ENCODE results near the gene ELMO1.

The ELMO1 gene

DNA sequence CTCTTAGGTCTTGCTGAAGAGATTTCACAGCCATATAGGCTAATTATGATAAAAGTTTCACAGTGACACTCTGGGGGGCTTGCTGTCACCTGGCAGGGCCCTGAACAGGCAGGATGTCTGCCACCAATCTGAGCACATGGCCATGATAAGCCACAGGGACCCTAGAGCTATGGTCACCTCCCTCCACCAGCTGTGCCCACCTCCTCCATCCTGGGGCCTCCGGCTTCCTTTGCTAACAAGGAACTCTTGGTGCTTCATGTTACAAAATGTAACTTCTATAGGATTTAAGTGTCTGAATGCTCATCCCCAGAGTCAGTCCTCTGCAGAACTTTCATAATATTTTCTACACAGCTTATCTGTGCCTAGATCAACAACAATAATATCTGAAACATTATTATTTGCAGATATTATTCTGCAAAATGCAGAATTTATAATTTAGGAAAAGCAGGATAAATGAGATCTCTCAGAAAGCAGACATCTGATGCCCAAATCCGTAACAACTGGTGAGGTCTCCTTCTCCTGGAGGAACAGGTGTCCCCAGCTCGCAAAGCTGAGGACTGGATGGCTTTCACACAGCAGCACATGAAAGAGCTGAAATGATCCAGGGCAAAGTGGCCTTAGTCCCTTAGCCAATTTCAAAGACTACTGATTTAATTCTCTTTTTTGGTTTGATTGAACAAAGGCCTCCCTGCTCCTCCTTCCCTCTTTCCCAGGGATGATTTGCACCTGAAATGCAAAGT lies 437.3 kb downstream of the ELMO1 start:
- DNase-seq, result no peak
- TF ChIP-seq GATA1 (IDR thresholded peaks at IDR 0.05; ENCODE audit: low read depth, low read length) (no peak), POLR2A (IDR thresholded peaks at IDR 0.05; ENCODE audit: low read length) (no peak)

- TF ChIP-seq POLR2A (IDR thresholded peaks at IDR 0.05; ENCODE audit: low read length) (no peak), GATA1 (IDR thresholded peaks at IDR 0.05; ENCODE audit: low read depth, low read length) (no peak)
- no peak for DNase-seq
Measured at GRCh38 chr7:37009125-37009675, 439.5 kb downstream of the ELMO1 start.

DNA sequence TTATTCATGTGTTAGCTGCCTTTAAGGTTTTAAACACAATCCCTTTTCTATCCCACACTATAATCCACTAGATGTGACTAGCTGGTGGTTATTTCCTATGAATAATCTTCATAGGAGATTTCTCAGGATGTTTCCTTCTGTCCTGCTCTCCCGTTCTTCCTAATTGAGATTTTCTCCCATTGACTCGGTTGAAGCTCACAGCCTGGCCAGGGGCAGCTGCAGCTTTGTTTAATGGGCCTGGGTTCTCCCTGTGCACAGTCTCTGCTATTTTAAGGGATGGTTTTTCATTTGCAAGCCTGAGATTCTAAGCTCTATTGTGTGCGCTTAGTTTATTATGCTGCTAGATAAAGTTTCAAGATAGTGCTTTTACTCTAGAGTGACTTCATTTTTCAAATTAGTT lies 441.0 kb downstream of the ELMO1 start:
- DNase-seq, result no peak
- no peak for TF ChIP-seq POLR2A (IDR thresholded peaks at IDR 0.05; ENCODE audit: low read length)
- TF ChIP-seq GATA1 (IDR thresholded peaks at IDR 0.05; ENCODE audit: low read depth, low read length), result no peak

DNA sequence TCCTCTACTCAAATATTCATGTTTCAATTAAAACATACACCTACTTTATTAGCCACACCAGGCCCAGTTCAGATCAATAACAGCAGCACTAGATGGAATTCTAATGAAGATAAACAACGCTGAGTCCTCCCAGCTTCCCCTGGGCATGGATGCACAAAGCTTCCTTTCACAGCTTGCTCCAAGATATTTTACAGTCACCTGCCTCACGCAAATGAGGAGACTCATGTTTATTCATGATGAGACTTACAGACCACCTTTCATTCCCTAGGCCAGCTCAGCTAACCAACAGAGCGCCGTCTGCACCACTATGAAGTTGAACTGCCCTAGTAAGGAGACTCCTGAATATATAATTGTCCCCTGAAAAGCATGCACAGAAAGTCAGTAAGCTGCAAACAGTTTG lies 441.4 kb downstream of the ELMO1 start:
- TF ChIP-seq POLR2A (IDR thresholded peaks at IDR 0.05; ENCODE audit: low read length), result no peak
- no peak for TF ChIP-seq GATA1 (IDR thresholded peaks at IDR 0.05; ENCODE audit: low read depth, low read length)
- no peak for DNase-seq

- DNase-seq, result no peak
- TF ChIP-seq POLR2A (IDR thresholded peaks at IDR 0.05; ENCODE audit: low read length), result no peak
- no peak for TF ChIP-seq GATA1 (IDR thresholded peaks at IDR 0.05; ENCODE audit: low read depth, low read length)
Measured at GRCh38 chr7:37006764-37007163, 441.9 kb downstream of the ELMO1 start.

DNA sequence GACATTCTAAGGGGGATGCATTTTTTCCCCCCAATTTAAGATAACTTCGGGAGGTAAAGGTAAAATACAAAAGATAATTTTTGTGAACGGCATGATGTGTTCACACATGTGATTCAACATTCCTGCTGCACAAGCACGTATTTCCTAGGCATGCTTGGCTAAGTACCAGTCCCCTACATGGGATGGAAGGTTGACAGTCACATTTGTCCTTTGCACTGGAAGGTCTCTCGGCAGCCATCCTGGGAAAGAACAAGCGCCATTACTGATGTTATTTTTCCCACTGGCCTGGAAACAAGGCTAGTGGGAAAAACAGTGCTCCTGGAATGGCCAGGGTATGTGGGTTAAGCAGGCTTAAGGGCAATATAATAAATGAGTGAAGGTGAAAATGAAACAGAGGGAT lies 448.2 kb downstream of the ELMO1 start:
- no peak for DNase-seq

DNA sequence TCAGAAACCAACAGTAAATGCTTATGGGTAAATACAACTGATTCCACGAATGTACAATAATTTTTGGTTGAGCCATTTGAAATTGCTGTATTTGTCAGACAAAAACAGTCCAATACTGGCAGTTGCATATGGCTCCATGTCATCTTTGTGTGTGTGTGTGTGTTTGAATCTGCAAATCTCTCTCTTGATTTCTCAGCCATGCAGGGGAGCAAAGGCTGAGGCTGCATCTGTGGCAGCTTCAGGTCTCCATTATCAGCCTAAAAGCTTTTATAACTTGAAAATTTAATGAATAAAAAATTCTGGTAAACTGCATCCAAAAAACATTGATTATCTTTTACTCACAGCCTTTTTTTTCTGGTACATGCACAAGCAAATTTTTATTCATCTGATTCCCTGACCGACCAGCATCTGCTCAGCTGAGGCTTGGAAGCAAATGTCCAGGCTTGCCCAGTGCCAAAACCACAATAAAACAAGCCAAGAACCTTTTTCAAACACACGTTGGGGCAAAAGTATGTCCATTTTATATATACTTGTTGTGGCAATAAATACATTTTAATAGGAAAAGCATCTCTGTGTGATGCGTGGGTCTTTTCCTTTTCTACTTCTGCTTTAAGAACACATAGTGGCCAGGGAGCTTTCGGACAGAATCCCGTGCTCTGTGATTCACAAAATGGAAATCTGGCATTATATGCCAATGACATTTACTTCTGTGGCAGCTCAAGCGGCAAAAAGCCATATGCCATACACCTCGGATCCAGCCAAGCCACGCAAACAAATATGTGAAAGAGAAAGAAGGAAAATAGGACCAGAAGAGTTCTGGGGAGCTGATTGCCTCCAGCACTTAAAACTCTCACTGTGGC lies 448.8 kb downstream of the ELMO1 start:
- DNase-seq, result no peak
- TF ChIP-seq GATA1 (IDR thresholded peaks at IDR 0.05; ENCODE audit: low read depth, low read length), result no peak
- TF ChIP-seq POLR2A (IDR thresholded peaks at IDR 0.05; ENCODE audit: low read length), result no peak

More for the DNA sequence above, 448.2 kb downstream of the ELMO1 start:
- TF ChIP-seq POLR2A (IDR thresholded peaks at IDR 0.05; ENCODE audit: low read length) (no peak), GATA1 (IDR thresholded peaks at IDR 0.05; ENCODE audit: low read depth, low read length) (no peak)

GRCh38 chr7:36995776-36996175 lies 452.9 kb downstream of the ELMO1 start:
- no peak for DNase-seq
- no peak for TF ChIP-seq GATA1 (IDR thresholded peaks at IDR 0.05; ENCODE audit: low read depth, low read length)
- no peak for TF ChIP-seq POLR2A (IDR thresholded peaks at IDR 0.05; ENCODE audit: low read length)

- no peak for TF ChIP-seq GATA1 (IDR thresholded peaks at IDR 0.05; ENCODE audit: low read depth, low read length)
- TF ChIP-seq POLR2A (IDR thresholded peaks at IDR 0.05; ENCODE audit: low read length), result no peak
- DNase-seq, result no peak
Measured at GRCh38 chr7:36994456-36995112, 454.1 kb downstream of the ELMO1 start.

DNA sequence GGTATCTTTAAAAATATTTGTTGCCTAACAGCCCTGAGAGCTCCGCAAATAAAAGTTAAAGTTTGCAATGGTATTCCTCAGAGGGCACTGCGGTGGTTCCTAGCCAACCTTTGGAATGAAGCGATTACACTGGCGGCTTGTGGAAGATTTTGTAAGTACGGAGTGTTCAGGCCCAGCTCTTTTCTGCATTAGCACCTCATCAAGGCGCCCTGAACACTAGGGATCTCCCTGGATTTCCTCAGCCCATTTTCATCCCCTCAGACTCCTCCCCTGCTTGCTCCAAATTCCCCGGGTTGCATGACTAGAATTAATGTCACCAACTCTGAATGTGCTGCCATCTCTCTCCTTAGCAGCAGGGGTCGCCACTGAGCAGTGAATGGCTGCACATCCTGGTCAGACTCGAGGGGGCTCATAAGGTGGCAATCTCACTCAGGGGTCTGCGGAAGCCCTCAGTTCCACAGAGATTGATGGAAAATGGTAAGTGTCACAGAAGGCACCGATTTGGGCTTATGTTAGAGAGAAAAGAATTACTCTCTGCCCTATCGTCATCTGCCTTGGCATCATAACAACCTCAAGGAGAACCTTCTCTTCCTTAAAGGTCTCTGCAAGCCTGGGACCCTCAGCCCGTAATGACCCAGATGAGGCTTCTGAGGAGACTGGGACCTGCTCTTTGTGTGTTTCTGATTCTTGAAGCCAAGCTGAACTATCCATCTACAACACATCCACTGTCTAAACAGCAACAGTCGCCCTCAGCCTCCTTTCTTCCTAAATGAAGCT lies 461.5 kb downstream of the ELMO1 start:
- DNase-seq, result peak; percentile 40 to 66
- TF ChIP-seq GATA1 (IDR thresholded peaks at IDR 0.05; ENCODE audit: low read depth, low read length) (no peak), POLR2A (IDR thresholded peaks at IDR 0.05; ENCODE audit: low read length) (no peak)

GRCh38 chr7:36986511-36986933 lies 462.1 kb downstream of the ELMO1 start:
- DNase-seq, result no peak

DNA sequence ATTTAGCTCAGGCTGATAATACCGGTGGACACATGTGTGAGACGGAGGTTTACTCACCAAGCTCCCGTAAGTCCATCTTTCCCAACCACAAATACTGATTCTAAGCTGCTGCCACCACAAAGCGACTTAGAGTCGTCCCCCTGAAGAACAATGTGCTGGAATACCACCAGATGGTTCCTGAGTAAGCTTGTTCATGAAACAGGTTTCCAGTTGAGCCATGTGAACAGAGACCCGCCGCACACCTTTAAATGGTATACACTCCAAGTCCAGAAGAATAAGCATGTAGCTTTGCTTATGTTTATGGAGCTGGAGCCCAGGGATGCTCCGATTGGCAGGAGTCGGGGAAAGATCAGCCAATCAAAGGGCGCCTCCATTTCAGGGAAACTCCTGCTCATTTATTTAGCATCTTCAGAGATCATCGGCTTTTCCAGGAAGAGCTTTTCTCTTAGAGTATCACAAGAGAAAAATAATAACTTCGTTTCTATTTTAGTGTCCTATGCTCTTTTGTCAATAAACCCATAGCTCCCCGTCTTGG lies 462.7 kb downstream of the ELMO1 start:
- TF ChIP-seq GATA1 (IDR thresholded peaks at IDR 0.05; ENCODE audit: low read depth, low read length), result no peak
- no peak for TF ChIP-seq POLR2A (IDR thresholded peaks at IDR 0.05; ENCODE audit: low read length)
- no peak for DNase-seq

More at GRCh38 chr7:36986511-36986933, 462.1 kb downstream of the ELMO1 start:
- no peak for TF ChIP-seq GATA1 (IDR thresholded peaks at IDR 0.05; ENCODE audit: low read depth, low read length)
- TF ChIP-seq POLR2A (IDR thresholded peaks at IDR 0.05; ENCODE audit: low read length), result no peak

- no peak for DNase-seq
- TF ChIP-seq POLR2A (IDR thresholded peaks at IDR 0.05; ENCODE audit: low read length) (no peak), GATA1 (IDR thresholded peaks at IDR 0.05; ENCODE audit: low read depth, low read length) (no peak)
Measured at GRCh38 chr7:36985316-36985715, 463.3 kb downstream of the ELMO1 start.
